Cardiac fibroblast (primary cell): ENCODE measurements around the gene PIM3.

ENCODE experiments used
- DNase-seq, 2 donors: peaks; one replicate each; pipeline versions ENCODE4 v3.0.0 to v3.0.0-alpha.2; 2010; ENCODE audit warnings: low read depth in 2 of 2
- H3K4me3 ChIP-seq, 2 donors: replicated peaks in 1 of 2; 1 replicate in 1 of 2; 2 replicates in 1 of 2; pipeline ENCODE4 v1.5.1; 2011; ENCODE audit warnings: low read depth in 2 of 2, low read length in 2 of 2, mild to moderate bottlenecking in 2 of 2, moderate library complexity in 1 of 2
- TF ChIP-seq, protein P1 (sequence below): IDR thresholded peaks from one replicate; pipeline ENCODE4 v1.5.1; 2011; ENCODE audit warnings: low read depth, mild to moderate bottlenecking, low read length, inconsistent platforms

PIM3 gene

DNA sequence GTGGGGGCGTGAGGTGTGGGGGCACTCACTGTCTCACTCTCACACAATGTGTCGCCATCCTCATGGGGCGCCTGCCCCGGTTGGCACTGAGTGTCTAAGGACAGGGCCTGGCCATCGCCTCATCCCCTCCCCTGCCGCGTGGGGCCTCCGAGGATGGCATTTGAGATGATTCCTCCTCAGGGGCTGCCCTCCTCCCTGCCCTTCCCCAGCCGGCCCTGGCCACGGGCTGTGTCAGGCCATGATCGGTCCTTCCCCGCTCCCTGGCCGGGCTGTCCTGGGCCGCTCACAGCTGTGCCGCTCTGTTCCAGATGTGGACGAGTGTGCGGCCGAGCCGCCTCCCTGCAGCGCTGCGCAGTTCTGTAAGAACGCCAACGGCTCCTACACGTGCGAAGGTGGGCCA is 37.6 kb upstream of the PIM3 start:
- no peak overlapping the region for H3K4me3 ChIP-seq
- TF ChIP-seq, protein P1, sequence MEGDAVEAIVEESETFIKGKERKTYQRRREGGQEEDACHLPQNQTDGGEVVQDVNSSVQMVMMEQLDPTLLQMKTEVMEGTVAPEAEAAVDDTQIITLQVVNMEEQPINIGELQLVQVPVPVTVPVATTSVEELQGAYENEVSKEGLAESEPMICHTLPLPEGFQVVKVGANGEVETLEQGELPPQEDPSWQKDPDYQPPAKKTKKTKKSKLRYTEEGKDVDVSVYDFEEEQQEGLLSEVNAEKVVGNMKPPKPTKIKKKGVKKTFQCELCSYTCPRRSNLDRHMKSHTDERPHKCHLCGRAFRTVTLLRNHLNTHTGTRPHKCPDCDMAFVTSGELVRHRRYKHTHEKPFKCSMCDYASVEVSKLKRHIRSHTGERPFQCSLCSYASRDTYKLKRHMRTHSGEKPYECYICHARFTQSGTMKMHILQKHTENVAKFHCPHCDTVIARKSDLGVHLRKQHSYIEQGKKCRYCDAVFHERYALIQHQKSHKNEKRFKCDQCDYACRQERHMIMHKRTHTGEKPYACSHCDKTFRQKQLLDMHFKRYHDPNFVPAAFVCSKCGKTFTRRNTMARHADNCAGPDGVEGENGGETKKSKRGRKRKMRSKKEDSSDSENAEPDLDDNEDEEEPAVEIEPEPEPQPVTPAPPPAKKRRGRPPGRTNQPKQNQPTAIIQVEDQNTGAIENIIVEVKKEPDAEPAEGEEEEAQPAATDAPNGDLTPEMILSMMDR, result no peak
- DNase-seq, result no peak

DNA sequence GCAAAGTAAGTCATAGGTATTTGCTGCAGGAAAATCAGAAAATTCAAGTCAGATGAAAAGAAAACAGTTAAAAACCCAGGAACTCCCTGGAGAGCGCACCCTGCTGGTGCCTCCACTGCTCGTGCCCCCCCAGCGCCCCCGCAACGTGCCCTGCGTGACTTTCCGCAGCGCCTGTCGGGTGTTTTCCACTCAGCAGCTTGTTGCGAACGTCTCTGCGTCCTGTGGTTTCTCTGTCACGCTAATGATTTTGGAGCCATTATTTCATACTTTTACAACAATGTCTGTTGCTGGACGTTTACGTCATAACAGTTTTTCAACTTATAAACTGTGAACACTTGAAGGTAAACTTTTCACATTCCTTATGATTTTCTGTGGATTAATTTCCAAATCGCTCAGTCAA is 37.1 kb upstream of the PIM3 start:
- DNase-seq, result no peak
- H3K4me3 ChIP-seq, result no peak overlapping the region
- TF ChIP-seq, protein P1, result peak; percentile 6

DNA sequence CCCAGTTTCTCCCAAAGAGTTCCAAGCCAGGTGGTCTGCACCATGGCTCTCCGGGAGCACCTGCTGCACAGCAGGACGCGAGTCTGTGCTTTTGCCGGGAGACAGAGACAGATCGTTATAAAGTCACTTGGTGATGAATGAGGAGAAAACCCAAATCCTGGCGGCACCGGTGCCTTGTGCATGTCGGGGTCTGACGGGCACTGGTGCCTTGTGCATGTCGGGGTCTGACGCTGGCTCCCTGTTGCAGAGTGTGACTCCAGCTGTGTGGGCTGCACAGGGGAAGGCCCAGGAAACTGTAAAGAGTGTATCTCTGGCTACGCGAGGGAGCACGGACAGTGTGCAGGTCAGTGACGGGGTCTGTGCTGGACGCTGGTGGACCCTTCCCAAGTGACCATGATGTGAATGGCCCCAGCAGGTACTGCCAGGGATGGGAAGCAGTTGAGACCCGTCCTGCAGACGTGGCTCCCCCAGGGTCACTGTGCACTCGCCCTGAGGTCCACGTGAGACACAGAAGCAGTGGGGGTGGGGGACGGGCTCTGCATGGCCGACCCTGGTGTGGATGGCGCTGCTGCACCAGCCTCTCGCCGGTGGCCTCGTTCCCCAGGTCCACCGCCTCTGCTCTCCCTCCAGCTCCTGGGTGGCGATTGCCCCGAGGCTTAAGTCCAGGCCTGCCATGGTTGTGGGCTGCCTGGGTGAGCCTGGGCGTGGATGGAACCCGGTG is 36.3 kb upstream of the PIM3 start:
- no peak for DNase-seq
- no peak overlapping the region for H3K4me3 ChIP-seq
- TF ChIP-seq, protein P1, result no peak

DNA sequence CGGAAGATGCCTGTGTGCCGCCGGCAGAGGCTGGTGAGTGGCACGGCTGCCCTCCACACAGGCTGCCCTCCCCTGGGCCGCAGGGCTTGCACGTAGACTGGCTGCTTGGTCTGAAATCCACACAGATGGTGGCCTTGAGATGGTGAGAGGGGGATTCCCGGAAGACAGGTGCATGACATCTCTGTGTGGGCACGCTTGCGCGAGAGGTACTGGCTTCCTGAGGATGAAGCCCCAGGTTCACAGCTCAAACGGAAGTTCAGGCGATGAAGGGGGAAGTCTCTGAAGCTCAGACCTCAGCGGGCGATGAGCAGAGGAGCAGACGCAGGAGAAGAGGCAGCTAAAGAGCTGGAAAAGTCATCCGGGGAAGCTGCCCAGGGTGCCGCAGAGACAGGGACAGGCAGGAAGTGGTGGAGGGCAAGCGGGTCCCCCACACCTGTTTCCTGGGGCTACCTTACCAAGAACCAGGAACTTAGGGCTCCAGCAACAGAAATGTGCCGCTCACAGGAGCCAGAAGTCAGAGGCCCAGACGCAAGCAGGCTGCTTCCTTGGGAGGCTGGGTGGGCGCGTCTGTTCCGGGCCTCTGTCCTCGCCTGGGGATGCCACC is 34.9 kb upstream of the PIM3 start:
- H3K4me3 ChIP-seq, result no peak overlapping the region
- TF ChIP-seq, protein P1, result no peak
- no peak for DNase-seq

DNA sequence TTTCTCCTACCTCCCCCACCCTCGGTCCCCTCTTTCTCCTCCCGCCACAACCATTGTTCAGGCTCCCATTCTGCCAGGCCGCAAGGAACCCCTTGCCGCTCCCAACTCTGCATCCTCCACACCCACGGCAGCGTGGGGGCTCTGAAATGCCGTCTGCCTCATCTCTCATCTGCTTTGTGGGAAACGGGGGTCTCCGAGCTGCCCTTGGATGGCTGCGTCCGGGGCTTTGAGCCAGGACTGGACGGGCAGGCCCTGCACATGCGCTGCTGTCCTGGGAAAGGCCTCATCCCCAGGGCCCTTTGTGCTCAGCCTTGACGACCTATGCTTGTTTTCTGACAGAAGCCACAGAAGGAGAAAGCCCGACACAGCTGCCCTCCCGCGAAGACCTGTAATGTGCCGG is 33.7 kb upstream of the PIM3 start:
- no peak overlapping the region for H3K4me3 ChIP-seq
- TF ChIP-seq, protein P1, result no peak
- DNase-seq, result no peak

DNA sequence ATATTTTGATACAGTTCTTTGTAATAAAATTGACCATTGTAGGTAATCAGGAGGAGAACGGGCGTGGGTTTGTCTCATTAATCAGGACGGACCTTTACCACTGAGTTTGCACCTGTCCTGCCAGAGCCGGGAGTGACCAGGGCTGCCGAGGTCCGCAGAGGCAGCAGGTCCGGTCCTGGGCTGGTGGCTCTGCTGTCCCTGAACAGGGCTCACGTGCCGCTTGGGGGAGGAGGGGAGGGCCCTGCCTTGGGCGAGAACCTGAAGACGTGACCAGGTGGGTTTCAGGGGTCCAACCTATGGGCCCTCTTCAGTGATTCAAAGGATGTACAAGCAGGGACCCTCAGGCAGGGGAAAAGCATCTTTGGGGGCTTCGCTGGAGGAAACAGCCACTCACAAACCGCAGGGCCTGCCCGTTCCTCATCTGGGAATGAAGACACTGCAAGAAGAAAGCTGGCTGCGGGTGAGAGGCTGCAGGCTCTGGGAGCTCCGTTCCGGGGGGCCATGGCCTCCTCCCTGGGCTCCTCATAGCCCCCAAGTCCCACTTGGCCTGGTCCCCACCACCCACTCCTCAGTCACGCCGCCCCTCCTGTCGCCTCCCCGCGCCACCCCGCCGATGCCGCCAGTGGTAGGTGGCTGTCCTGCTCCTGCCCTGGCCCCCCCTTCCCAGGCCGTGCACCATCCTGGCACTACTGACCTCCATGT is 32.9 kb upstream of the PIM3 start:
- H3K4me3 ChIP-seq, result no peak overlapping the region
- TF ChIP-seq, protein P1, result no peak

More for the DNA sequence above, 32.9 kb upstream of the PIM3 start:
- no peak for DNase-seq
